Ovary (tissue), 9 donors: ENCODE measurements around the gene BTNL2. TPM values are rescaled to one million over a fixed set of nuclear protein-coding genes. Genes with fewer than 3 reads are reported as not detected.

Source experiments
- DNase-seq, 5 donors: peaks; one replicate each; pipeline ENCODE4 v3.0.0-alpha.2; 2019 to 2020
- H3K27ac ChIP-seq, 2 donors: fragments of 200-600 bp; one replicate each; pipeline versions ENCODE4 v1.5.1 to v1.8.0; 2019 to 2022
- H3K27me3 ChIP-seq: fragments of 200-600 bp; one replicate; pipeline ENCODE4 v1.8.0; 2022
- H3K36me3 ChIP-seq: fragments of 200-600 bp; sonication (generic); one replicate; pipeline ENCODE4 v1.5.1; 2019
- H3K4me1 ChIP-seq: one replicate; pipeline ENCODE4 v1.8.1; 2013; ENCODE audit warnings: mild to moderate bottlenecking, moderate library complexity; ENCODE audit not compliant: insufficient read depth
- H3K4me3 ChIP-seq: fragments of 200-600 bp; sonication (generic); one replicate; pipeline ENCODE4 v1.5.1; 2017
- H3K9me3 ChIP-seq, 2 donors: fragments of 200-600 bp in 1 of 2; sonication (generic) in 1 of 2; one replicate each; pipeline versions ENCODE4 v1.5.1 to v1.8.1; 2013 to 2019; ENCODE audit warnings: mild to moderate bottlenecking in 1 of 2, moderate library complexity in 1 of 2
- EP300 ChIP-seq: sonication (generic); formaldehyde crosslinking; IDR thresholded peaks from one replicate; pipeline ENCODE4 v1.6.1; 2017; ENCODE audit warnings: antibody characterized with exemption
- POLR2A ChIP-seq: fragments of 450-650 bp; IDR thresholded peaks from one replicate; pipeline ENCODE4 v1.6.1; 2017; ENCODE audit warnings: antibody characterized with exemption, mild to moderate bottlenecking, moderate library complexity
- WGBS, 3 donors: extraction: QIAGEN DNeasy Blood & Tissue Kit in 1 of 3; methylation state at CpG; one replicate each; pipeline versions ENCODE4 v1.1.5 to v1.1.7; 2013 to 2017; 5-methylcytosine and 5-hydroxymethylcytosine counted together
- intact Hi-C, 4 donors: fragments of 100-400 bp; cut with DNase I; formaldehyde crosslinking; loops; one replicate each; pipeline versions ENCODE4 v1.11.0 to v1.15.1; 2022 to 2023
- polyA plus RNA-seq, 2 donors: library from polyadenylated mRNA; stranded (reverse); fragments of 200-250 nt in 1 of 2; fragments of 350-450 nt in 1 of 2; fragmentation: Illumina TruSeq in 1 of 2; extraction: RNeasy Lipid Tissue Mini Kit (QIAGEN cat#74804) in 1 of 2; gene quantifications; one replicate each; pipeline ENCODE4 v1.2.3, GENCODE V29; 2013 to 2014
- total RNA-seq, 7 donors: library from RNA; depleted of rRNA in 2 of 7; stranded (reverse); fragments of >200 nt in 2 of 7; fragmentation: NEBNext Ultra II Directional in 3 of 7; extraction: Animal tissue kit (Norgen Biotek cat#: 25700) in 3 of 7; gene quantifications; one replicate each; pipeline versions ENCODE4 v1.1.0 to v1.2.4, GENCODE V29; 2016 to 2023
- TF ChIP-seq, protein P1 (sequence below), 3 donors: fragments of 450-650 bp in 2 of 3; fragments of 200-600 bp in 1 of 3; IDR thresholded peaks; one replicate each; pipeline versions ENCODE4 v1.5.1 to v1.8.0; 2016 to 2022; ENCODE audit warnings: antibody characterized with exemption in 3 of 3, mild to moderate bottlenecking in 1 of 3
- donor health status: DM: no; HTN: no; CAD: no; lungs with moderate emphysema.
- donor health status: DM: no; HTN: no; CAD: no.
- donor health status: Bipolar disorder and iron deficiency.
- donor health status: DM: yes; HTN: yes; CAD: no.
- donor health status: DM: no; HTN: no; CAD: no.
- donor health status: DM: yes; HTN: yes; CAD: no.

The BTNL2 gene
- total and polyA plus RNA-seq, 9 donors, result not detected

GRCh38 chr6:32413427-32414047 is 6.6 kb upstream of the BTNL2 start:
- H3K9me3 ChIP-seq, result no peaks in the 10 kb centered on the region
- 2 to 7% (median 4%) methylated on average over 11 of the region's 11 CpGs for WGBS, 3 donors
- no peak overlapping the region for H3K27ac ChIP-seq
- no peaks in the 10 kb centered on the region for H3K27me3 ChIP-seq
- intact Hi-C loops, result loop anchor here (2.0 to 10.0 kb wide), 5 partner anchors 39 to 381 kb away; no protein-coding TSS in a partner anchor
- H3K4me1 ChIP-seq, result no peaks in the 10 kb centered on the region
- H3K36me3 ChIP-seq, result no peaks in the 10 kb centered on the region
- DNase-seq, result peak; percentile 70 to 86 (median 79)
- TF ChIP-seq EP300 (no peak), POLR2A (no peak)
- TF ChIP-seq, protein P1, sequence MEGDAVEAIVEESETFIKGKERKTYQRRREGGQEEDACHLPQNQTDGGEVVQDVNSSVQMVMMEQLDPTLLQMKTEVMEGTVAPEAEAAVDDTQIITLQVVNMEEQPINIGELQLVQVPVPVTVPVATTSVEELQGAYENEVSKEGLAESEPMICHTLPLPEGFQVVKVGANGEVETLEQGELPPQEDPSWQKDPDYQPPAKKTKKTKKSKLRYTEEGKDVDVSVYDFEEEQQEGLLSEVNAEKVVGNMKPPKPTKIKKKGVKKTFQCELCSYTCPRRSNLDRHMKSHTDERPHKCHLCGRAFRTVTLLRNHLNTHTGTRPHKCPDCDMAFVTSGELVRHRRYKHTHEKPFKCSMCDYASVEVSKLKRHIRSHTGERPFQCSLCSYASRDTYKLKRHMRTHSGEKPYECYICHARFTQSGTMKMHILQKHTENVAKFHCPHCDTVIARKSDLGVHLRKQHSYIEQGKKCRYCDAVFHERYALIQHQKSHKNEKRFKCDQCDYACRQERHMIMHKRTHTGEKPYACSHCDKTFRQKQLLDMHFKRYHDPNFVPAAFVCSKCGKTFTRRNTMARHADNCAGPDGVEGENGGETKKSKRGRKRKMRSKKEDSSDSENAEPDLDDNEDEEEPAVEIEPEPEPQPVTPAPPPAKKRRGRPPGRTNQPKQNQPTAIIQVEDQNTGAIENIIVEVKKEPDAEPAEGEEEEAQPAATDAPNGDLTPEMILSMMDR (IDR thresholded peaks at IDR 0.05), result peak; percentile 71 to 84 (median 71)
- no peak overlapping the region for H3K4me3 ChIP-seq

GRCh38 chr6:32411566-32412327 is 4.8 kb upstream of the BTNL2 start:
- Histone ChIP-seq H3K4me3 (no peak overlapping the region), H3K27ac (no peak overlapping the region), H3K36me3 (no peaks in the 10 kb centered on the region), H3K4me1 (no peaks in the 10 kb centered on the region), H3K9me3 (no peaks in the 10 kb centered on the region), H3K27me3 (no peaks in the 10 kb centered on the region)
- TF ChIP-seq, protein P1 (IDR thresholded peaks at IDR 0.05), result no peak
- intact Hi-C loops, result loop anchor here (2.0 to 10.0 kb wide), 5 partner anchors 37 to 383 kb away; no protein-coding TSS in a partner anchor
- 67 to 78% (median 69%) methylated on average over 9 of the region's 9 CpGs for WGBS, 3 donors
- no peak for DNase-seq

GRCh38 chr6:32410906-32411305 is 3.9 kb upstream of the BTNL2 start:
- Histone ChIP-seq H3K9me3 (no peaks in the 10 kb centered on the region), H3K4me1 (no peaks in the 10 kb centered on the region), H3K4me3 (no peak overlapping the region), H3K27me3 (no peaks in the 10 kb centered on the region), H3K36me3 (no peaks in the 10 kb centered on the region), H3K27ac (no peak overlapping the region)
- 45 to 68% (median 46%) methylated on average over 5 of the region's 5 CpGs for WGBS, 3 donors
- intact Hi-C loops, result loop anchor here (5.0 to 10.0 kb wide), 4 partner anchors 164 to 384 kb away; no protein-coding TSS in a partner anchor
- TF ChIP-seq POLR2A (no peak), EP300 (no peak)
- TF ChIP-seq, protein P1 (IDR thresholded peaks at IDR 0.05), result no peak
- DNase-seq, result no peak

DNA sequence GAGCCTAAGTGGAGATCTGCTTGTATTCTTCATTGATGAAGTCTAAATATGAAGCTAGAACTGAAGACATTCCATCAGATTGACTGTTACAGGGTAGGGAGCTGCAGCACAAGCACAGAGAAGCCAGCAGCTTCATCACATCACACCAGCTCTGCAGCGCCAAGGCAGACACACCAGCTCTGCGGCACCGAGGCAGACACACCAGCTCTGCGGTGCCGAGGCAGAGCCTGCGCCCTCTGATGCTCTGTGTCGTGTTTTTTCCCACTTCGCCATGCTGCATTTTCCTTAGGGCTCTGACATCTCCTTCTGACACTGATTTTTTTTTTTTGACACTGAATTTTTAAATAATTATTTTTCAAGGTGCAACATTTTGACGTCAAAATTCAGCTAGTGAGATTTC is 784 bp downstream of the BTNL2 start:
- no peaks in the 10 kb centered on the region for H3K27me3 ChIP-seq
- intact Hi-C loops, result no loop called here
- TF ChIP-seq EP300 (no peak), POLR2A (no peak)
- TF ChIP-seq, protein P1 (IDR thresholded peaks at IDR 0.05), result no peak
- no peaks in the 10 kb centered on the region for H3K9me3 ChIP-seq
- 72 to 83% (median 80%) methylated on average over 9 of the region's 9 CpGs for WGBS, 3 donors
- H3K4me3 ChIP-seq, result no peak overlapping the region
- H3K4me1 ChIP-seq, result no peaks in the 10 kb centered on the region
- no peak overlapping the region for H3K27ac ChIP-seq
- DNase-seq, result no peak
- no peaks in the 10 kb centered on the region for H3K36me3 ChIP-seq
